Cardiac muscle cell (in vitro differentiated cells and primary cell): ENCODE measurements around the gene OVCA2. TPM values are rescaled to one million over a fixed set of nuclear protein-coding genes. Genes with fewer than 3 reads are reported as not detected.

Experiments
- DNase-seq, 2 donors: peaks; one replicate each; pipeline versions ENCODE4 v3.0.0 to v3.0.0-alpha.2; 2010 to 2017; ENCODE audit warnings: low read depth in 1 of 2, low spot score in 1 of 2
- H3K27ac ChIP-seq: fragments of 200-600 bp; sonication (generic); 2 replicates; pipeline ENCODE4 v1.5.1; 2016
- H3K27me3 ChIP-seq: fragments of 200-600 bp; sonication (generic); 2 replicates; pipeline ENCODE4 v1.6.0; 2016; ENCODE audit warnings: control low read depth
- H3K36me3 ChIP-seq: fragments of 200-600 bp; sonication (generic); 2 replicates; pipeline ENCODE4 v1.5.1; 2016; ENCODE audit warnings: control low read depth
- H3K4me1 ChIP-seq: fragments of 200-600 bp; sonication (generic); 2 replicates; pipeline ENCODE4 v1.8.1; 2017; ENCODE audit warnings: low read depth, mild to moderate bottlenecking, mixed run types
- H3K4me3 ChIP-seq: fragments of 200-600 bp; sonication (generic); 2 replicates; pipeline ENCODE4 v1.5.1; 2016; ENCODE audit warnings: mild to moderate bottlenecking
- H3K9me3 ChIP-seq: fragments of 200-600 bp; sonication (generic); 2 replicates; pipeline ENCODE4 v1.5.1; 2017; ENCODE audit warnings: low read depth, mild to moderate bottlenecking, control low read depth
- polyA plus RNA-seq: library from polyadenylated mRNA; unstranded; fragments of >200 nt; fragmentation: Nextera tagmentation; extraction: Ambion mirVana; gene quantifications from 2 replicates; pipeline ENCODE4 v1.2.1, GENCODE V29; 2016
- total RNA-seq: library from RNA; depleted of rRNA; stranded (reverse); fragments of >200 nt; gene quantifications from 2 replicates; pipeline ENCODE4 v1.2.3, GENCODE V29; 2016
- TF ChIP-seq, protein P1 (sequence below): IDR thresholded peaks from 2 replicates; pipeline ENCODE4 v1.5.1; 2012; ENCODE audit warnings: low read depth, mild to moderate bottlenecking, low read length

The OVCA2 gene
- total and polyA plus RNA-seq, 2 experiments from 2014 or later, result 36.8 to 40.6 TPM

GRCh38 chr17:2065949-2066400 lies 24.2 kb downstream of the OVCA2 start:
- no peak for DNase-seq
- no peak overlapping the region for H3K27ac ChIP-seq
- H3K4me1 ChIP-seq, result peaks cover 22% of the 10 kb centered on the region
- H3K9me3 ChIP-seq, result no peaks in the 10 kb centered on the region
- TF ChIP-seq, protein P1, sequence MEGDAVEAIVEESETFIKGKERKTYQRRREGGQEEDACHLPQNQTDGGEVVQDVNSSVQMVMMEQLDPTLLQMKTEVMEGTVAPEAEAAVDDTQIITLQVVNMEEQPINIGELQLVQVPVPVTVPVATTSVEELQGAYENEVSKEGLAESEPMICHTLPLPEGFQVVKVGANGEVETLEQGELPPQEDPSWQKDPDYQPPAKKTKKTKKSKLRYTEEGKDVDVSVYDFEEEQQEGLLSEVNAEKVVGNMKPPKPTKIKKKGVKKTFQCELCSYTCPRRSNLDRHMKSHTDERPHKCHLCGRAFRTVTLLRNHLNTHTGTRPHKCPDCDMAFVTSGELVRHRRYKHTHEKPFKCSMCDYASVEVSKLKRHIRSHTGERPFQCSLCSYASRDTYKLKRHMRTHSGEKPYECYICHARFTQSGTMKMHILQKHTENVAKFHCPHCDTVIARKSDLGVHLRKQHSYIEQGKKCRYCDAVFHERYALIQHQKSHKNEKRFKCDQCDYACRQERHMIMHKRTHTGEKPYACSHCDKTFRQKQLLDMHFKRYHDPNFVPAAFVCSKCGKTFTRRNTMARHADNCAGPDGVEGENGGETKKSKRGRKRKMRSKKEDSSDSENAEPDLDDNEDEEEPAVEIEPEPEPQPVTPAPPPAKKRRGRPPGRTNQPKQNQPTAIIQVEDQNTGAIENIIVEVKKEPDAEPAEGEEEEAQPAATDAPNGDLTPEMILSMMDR, result no peak
- no peak overlapping the region for H3K4me3 ChIP-seq
- peaks cover 10% of the 10 kb centered on the region for H3K27me3 ChIP-seq
- peaks cover 6% of the 10 kb centered on the region for H3K36me3 ChIP-seq

DNA sequence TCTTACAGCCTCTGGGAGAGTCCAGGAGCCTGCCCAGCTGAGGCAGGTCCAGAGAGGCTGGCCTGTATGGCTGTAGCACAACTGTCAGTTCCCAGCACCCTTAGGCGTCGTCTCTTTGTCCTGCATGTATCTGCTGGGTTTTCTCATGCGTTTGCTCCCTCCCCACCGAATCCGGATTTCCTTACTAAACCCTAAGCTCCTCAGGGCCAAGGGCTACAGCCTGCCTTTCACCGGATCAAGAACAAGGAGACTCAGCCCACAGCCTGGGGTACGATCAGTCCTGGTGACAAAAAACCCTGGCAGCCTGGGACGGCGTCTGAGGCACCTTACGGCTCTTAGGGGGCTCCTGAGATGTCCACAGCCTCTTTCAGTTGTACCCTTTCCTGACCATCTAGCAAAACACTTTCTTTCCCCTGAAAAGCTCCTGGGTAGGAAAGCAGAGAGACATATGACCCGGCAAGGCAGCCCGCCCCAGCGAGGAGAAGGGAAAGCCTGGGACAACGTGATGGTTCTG lies 25.3 kb downstream of the OVCA2 start:
- H3K27ac ChIP-seq, result no peak overlapping the region
- no peaks in the 10 kb centered on the region for H3K9me3 ChIP-seq
- H3K4me1 ChIP-seq, result peaks cover 22% of the 10 kb centered on the region
- TF ChIP-seq, protein P1, result no peak
- no peak overlapping the region for H3K4me3 ChIP-seq
- H3K27me3 ChIP-seq, result peaks cover under 1% of the 10 kb centered on the region
- DNase-seq, result no peak
- peaks cover 6% of the 10 kb centered on the region for H3K36me3 ChIP-seq

DNA sequence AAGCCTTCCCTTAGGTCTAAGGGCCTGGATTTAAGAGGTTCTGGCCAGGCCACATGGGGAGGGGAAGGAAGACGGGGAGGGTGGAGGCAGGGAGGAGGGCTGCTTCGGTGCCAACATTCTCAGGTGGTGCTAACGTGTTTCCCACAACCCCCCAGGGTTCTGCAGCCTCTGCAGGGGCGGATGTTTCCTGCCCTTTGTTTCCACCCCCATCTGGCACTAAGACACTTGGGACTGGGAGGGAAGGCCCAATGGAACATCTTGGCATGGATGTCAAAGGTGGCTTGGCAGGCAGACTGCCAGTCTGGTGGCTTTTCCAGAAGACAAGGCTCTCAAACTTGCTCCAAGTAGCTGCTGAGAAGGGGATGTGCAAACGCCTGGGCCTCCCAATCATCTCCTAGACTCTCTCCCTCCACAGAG lies 25.8 kb downstream of the OVCA2 start:
- Histone ChIP-seq H3K9me3 (no peaks in the 10 kb centered on the region), H3K4me1 (peaks cover 18% of the 10 kb centered on the region), H3K27me3 (no peaks in the 10 kb centered on the region), H3K36me3 (peaks cover 6% of the 10 kb centered on the region), H3K27ac (no peak overlapping the region), H3K4me3 (no peak overlapping the region)
- TF ChIP-seq, protein P1, result no peak
- DNase-seq, result peak in 1 of 2 donors; percentile 79

DNA sequence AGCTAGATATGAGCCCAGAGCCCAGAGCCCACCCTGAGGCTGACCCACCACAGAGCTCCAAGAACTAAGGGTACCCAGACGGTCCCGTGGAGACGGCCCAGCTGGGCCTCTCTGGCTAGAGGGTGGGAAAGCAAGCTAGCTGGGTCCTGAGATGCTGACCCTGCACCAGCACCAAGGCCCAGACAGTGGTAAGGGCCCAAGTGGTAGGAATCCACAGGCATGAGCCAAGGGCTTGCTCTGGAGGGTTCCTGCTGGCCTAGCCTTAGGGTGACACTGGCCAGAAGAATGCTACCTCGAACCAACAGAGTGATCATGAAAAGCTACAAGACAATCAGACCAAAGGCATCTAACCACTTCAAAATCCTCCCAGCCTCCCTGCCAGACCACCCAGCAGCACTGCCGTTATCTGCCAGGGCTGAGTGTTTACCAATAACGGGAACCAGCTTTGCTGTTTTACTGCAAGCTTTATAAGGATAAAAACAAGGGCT lies 26.3 kb downstream of the OVCA2 start:
- TF ChIP-seq, protein P1, result peak; percentile 1
- peaks cover 6% of the 10 kb centered on the region for H3K36me3 ChIP-seq
- peak in 1 of 2 donors; percentile 66 for DNase-seq
- peaks cover 13% of the 10 kb centered on the region for H3K4me1 ChIP-seq
- H3K9me3 ChIP-seq, result no peaks in the 10 kb centered on the region
- H3K27me3 ChIP-seq, result no peaks in the 10 kb centered on the region
- peak overlapping the region; percentile 12 for H3K27ac ChIP-seq
- H3K4me3 ChIP-seq, result no peak overlapping the region

DNA sequence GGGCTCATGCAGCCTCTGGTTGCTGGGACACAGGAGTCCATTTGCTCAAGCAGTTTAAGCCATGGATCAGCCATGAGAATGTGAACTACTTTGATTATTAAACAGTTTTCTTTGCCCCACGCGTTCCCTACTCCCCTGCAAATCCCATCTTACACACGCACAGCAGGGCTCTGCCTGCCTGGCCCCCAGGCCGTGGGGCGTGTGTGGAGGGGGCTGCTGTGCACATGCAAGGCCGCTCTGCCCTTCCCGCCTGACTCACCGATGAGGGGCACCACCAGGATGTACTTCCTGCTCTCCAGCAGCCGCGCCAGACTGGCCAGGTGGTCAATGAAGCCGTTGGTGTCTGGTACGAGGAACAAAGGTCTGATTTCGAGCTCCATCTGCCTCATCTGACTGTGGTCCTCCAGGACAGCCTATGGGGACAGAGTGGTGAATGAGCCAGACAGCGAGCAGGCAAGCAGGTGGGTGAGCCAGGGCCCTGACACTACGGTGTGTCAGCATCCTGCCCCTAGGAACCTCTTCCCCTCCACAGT lies 26.8 kb downstream of the OVCA2 start:
- peak overlapping the region; percentile 12 for H3K27ac ChIP-seq
- H3K36me3 ChIP-seq, result peaks cover 6% of the 10 kb centered on the region
- peaks cover 8% of the 10 kb centered on the region for H3K4me1 ChIP-seq
- H3K4me3 ChIP-seq, result no peak overlapping the region
- H3K9me3 ChIP-seq, result no peaks in the 10 kb centered on the region
- TF ChIP-seq, protein P1, result no peak
- H3K27me3 ChIP-seq, result no peaks in the 10 kb centered on the region
- DNase-seq, result peak in 1 of 2 donors; percentile 31
